HG03354 (cell line): Measurements from ENCODE around the gene GALNT7.

ENCODE experiments used
- ATAC-seq: cut with Tn5 transposase; IDR thresholded peaks from one replicate; pipeline ENCODE4 v1.9.1; 2021; ENCODE audit warnings: mild to moderate bottlenecking; ENCODE audit not compliant: unreplicated experiment, poor library complexity, severe bottlenecking

The GALNT7 gene

GRCh38 chr4:173281406-173282255 lies 113.0 kb downstream of the GALNT7 start:
- ATAC-seq, result no peak

- ATAC-seq, result no peak
Measured at GRCh38 chr4:173282256-173282562, 113.6 kb downstream of the GALNT7 start.

- ATAC-seq, result no peak
Measured at GRCh38 chr4:173282626-173283025, 114.0 kb downstream of the GALNT7 start.

- ATAC-seq, result no peak
Measured at GRCh38 chr4:173284463-173284862, 115.9 kb downstream of the GALNT7 start.

- ATAC-seq, result no peak
Measured at GRCh38 chr4:173287486-173287885, 118.9 kb downstream of the GALNT7 start.

GRCh38 chr4:173288296-173288695 lies 119.7 kb downstream of the GALNT7 start:
- ATAC-seq, result peak; percentile 81

- peak; percentile 56 for ATAC-seq
Measured at GRCh38 chr4:173288698-173289352, 120.2 kb downstream of the GALNT7 start.

- ATAC-seq, result peak; percentile 3
Measured at GRCh38 chr4:173289353-173289727, 120.7 kb downstream of the GALNT7 start.

GRCh38 chr4:173291899-173292298 lies 123.3 kb downstream of the GALNT7 start:
- no peak for ATAC-seq

GRCh38 chr4:173293663-173294062 lies 125.1 kb downstream of the GALNT7 start:
- ATAC-seq, result no peak

- ATAC-seq, result no peak
Measured at GRCh38 chr4:173294444-173294843, 125.8 kb downstream of the GALNT7 start.

- peak; percentile 90 for ATAC-seq
Measured at GRCh38 chr4:173301518-173302201, 133.0 kb downstream of the GALNT7 start.

- no peak for ATAC-seq
Measured at GRCh38 chr4:173307778-173308177, 139.2 kb downstream of the GALNT7 start.

GRCh38 chr4:173311368-173311767 lies 142.8 kb downstream of the GALNT7 start:
- ATAC-seq, result no peak

- no peak for ATAC-seq
Measured at GRCh38 chr4:173314715-173315114, 146.1 kb downstream of the GALNT7 start.

- no peak for ATAC-seq
Measured at GRCh38 chr4:173316060-173316459, 147.4 kb downstream of the GALNT7 start.

- peak; percentile 82 for ATAC-seq
Measured at GRCh38 chr4:173317004-173317403, 148.4 kb downstream of the GALNT7 start.

GRCh38 chr4:173318240-173318639 lies 149.6 kb downstream of the GALNT7 start:
- ATAC-seq, result no peak

GRCh38 chr4:173318648-173319211 lies 150.1 kb downstream of the GALNT7 start:
- no peak for ATAC-seq

GRCh38 chr4:173319696-173320095 lies 151.1 kb downstream of the GALNT7 start:
- no peak for ATAC-seq
